ENCODE data around the gene ANO5. TPM values are rescaled to one million over a fixed set of nuclear protein-coding genes. Genes with fewer than 3 reads are reported as not detected.
"Not testable (repeated sequence)": the region's sequence is repeated elsewhere in the genome, so short reads cannot be mapped to it uniquely, and the experiment has no call there.

The ANO5 gene
- total and polyA plus RNA-seq, 8 donors, result 1.3 to 5.4 (median 4.0) TPM

GRCh38 chr11:22244986-22245592, 52.2 kb downstream of the ANO5 start:
- WGBS, 2 donors, result 5 to 7% methylated on average over 4 of the region's 4 CpGs
- intact Hi-C loops (cut with DNase I), result loop anchor here in 1 of 3 donors (10.0 kb wide), 1 partner anchor 60 kb away; no protein-coding TSS in a partner anchor
- FAIRE-seq (no peak), DNase-seq (peak; percentile 10 to 54 (median 28)), ATAC-seq (peak; percentile 55 to 96 (median 90))
- TF ChIP-seq CTCF (IDR thresholded peaks at IDR 0.05), result peak in 3 of 4 donors; percentile 41 to 52 (median 43)
- H3K4me1 ChIP-seq, result no peaks in the 10 kb centered on the region
- no peak overlapping the region for H3K4me3 ChIP-seq
- no peaks in the 10 kb centered on the region for H3K27me3 ChIP-seq
- H3K9me3 ChIP-seq, result no peaks in the 10 kb centered on the region
- no peaks in the 10 kb centered on the region for H3K36me3 ChIP-seq
- no peak overlapping the region for H3K27ac ChIP-seq

- no peak overlapping the region for H3K27ac ChIP-seq
- FAIRE-seq, result no peak
- no peaks in the 10 kb centered on the region for H3K27me3 ChIP-seq
- WGBS, 2 donors, result 88 to 97% methylated on average over 1 of the region's 1 CpG
- no peak for DNase-seq
- H3K36me3 ChIP-seq, result no peaks in the 10 kb centered on the region
- no peak overlapping the region for H3K4me3 ChIP-seq
- no peaks in the 10 kb centered on the region for H3K9me3 ChIP-seq
- H3K4me1 ChIP-seq, result no peaks in the 10 kb centered on the region
- TF ChIP-seq CTCF (IDR thresholded peaks at IDR 0.05), result no peak
- ATAC-seq, result no peak
- intact Hi-C loops (cut with DNase I), result loop anchor here in 1 of 3 donors (10.0 kb wide), 1 partner anchor 58 kb away; no protein-coding TSS in a partner anchor
Measured at GRCh38 chr11:22246992-22247391, 54.1 kb downstream of the ANO5 start.

GRCh38 chr11:22249871-22250270, 57.0 kb downstream of the ANO5 start:
- ATAC-seq (no peak), FAIRE-seq (no peak), DNase-seq (no peak)
- Histone ChIP-seq H3K27ac (no peak overlapping the region), H3K36me3 (no peaks in the 10 kb centered on the region), H3K9me3 (no peaks in the 10 kb centered on the region), H3K4me3 (no peak overlapping the region), H3K4me1 (no peaks in the 10 kb centered on the region), H3K27me3 (no peaks in the 10 kb centered on the region)
- whole genome bisulfite sequencing, 2 donors, result 70 to 93% methylated on average over 1 of the region's 1 CpG
- intact Hi-C loops (cut with DNase I), result loop anchor here in 1 of 3 donors (10.0 kb wide), 1 partner anchor 55 kb away; no protein-coding TSS in a partner anchor
- no peak for TF ChIP-seq CTCF (IDR thresholded peaks at IDR 0.05)

DNA sequence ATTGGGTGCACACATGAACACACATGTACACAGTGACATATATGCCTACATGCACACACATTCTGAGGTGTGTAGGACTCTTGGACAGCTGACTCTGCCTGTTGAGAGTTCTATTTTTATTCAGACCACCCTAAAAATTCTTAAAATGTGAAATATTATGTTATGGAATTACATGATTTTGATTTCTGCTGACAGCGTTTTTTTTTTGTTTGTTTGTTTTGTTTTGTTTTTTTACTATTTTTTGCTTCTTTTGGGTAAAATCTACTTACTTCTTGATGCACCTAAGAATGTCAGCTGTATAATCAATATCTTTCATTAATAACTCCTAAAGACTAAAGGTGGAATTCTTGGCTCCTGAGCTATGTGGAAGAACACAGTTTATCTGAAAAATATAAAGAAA, 64.0 kb downstream of the ANO5 start:
- FAIRE-seq, result no peak
- H3K9me3 ChIP-seq, result no peaks in the 10 kb centered on the region
- no peak for ATAC-seq
- no peak for TF ChIP-seq CTCF (IDR thresholded peaks at IDR 0.05)
- no peak overlapping the region for H3K4me3 ChIP-seq
- H3K27me3 ChIP-seq, result no peaks in the 10 kb centered on the region
- H3K36me3 ChIP-seq, result peaks cover 0 to 4% (median 0%) of the 10 kb centered on the region in 3 donors
- 87 to 95% methylated on average over 1 of the region's 1 CpG for WGBS, 2 donors
- no peak for DNase-seq
- intact Hi-C loops (cut with DNase I), result no loop called here
- H3K27ac ChIP-seq, result no peak overlapping the region
- no peaks in the 10 kb centered on the region for H3K4me1 ChIP-seq

GRCh38 chr11:22263613-22264012, 70.7 kb downstream of the ANO5 start:
- Histone ChIP-seq H3K4me1 (no peaks in the 10 kb centered on the region), H3K9me3 (no peaks in the 10 kb centered on the region), H3K27me3 (no peaks in the 10 kb centered on the region), H3K27ac (no peak overlapping the region), H3K4me3 (no peak overlapping the region), H3K36me3 (peaks cover 0 to 3% (median 0%) of the 10 kb centered on the region in 3 donors)
- no peak for ATAC-seq
- FAIRE-seq, result no peak
- TF ChIP-seq CTCF (IDR thresholded peaks at IDR 0.05), result no peak
- DNase-seq, result no peak
- WGBS, 2 donors, result 92 to 96% methylated on average over 2 of the region's 2 CpGs
- intact Hi-C loops (cut with DNase I), result no loop called here

DNA sequence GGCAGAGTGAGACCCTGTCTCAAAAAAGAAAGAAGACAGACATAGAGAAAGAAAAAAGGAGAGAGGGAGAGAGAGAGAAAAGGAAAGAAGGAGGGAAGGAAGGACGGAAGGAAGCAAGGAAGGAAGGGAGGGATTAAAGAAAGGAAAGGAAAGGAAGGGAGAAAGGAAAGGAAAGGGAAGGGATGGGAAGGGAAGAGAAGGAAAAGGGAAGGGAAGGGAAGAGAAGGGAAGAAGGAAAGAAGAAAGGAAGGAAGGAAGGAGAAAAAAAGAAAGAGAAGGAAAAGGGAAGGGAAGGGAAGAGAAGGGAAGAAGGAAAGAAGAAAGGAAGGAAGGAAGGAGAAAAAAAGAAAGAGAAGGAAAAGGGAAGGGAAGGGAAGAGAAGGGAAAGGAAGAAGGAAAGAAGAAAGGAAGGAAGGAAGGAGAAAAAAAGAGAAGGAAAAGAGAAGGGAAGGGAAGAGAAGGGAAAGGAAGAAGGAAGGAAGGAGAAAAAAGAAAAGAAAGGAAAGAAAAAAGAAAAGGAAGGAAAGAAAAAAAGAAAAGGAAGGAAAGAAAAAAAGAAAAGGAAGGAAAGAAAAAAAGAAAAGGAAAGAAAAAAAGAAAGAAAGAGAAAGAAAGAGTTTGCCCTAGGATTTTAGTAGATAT, 76.2 kb downstream of the ANO5 start:
- intact Hi-C loops (cut with DNase I); H3K27ac ChIP-seq; H3K4me3 ChIP-seq; H3K27me3 ChIP-seq; H3K36me3 ChIP-seq; H3K4me1 ChIP-seq; DNase-seq; ATAC-seq; H3K9me3 ChIP-seq; FAIRE-seq: not testable (repeated sequence)
- WGBS, 2 donors, result 92 to 95% methylated on average over 1 of the region's 1 CpG
